Ovary (tissue), 9 donors: ENCODE data around the gene OSBPL8. TPM values are rescaled to one million over a fixed set of nuclear protein-coding genes. Genes with fewer than 3 reads are reported as not detected.

Experiments used
- DNase-seq, 5 donors: peaks; one replicate each; pipeline ENCODE4 v3.0.0-alpha.2; 2019 to 2020
- H3K27ac ChIP-seq, 2 donors: fragments of 200-600 bp; one replicate each; pipeline versions ENCODE4 v1.5.1 to v1.8.0; 2019 to 2022
- H3K27me3 ChIP-seq: fragments of 200-600 bp; one replicate; pipeline ENCODE4 v1.8.0; 2022
- H3K36me3 ChIP-seq: fragments of 200-600 bp; sonication (generic); one replicate; pipeline ENCODE4 v1.5.1; 2019
- H3K4me1 ChIP-seq: one replicate; pipeline ENCODE4 v1.8.1; 2013; ENCODE audit warnings: mild to moderate bottlenecking, moderate library complexity; ENCODE audit not compliant: insufficient read depth
- H3K4me3 ChIP-seq: fragments of 200-600 bp; sonication (generic); one replicate; pipeline ENCODE4 v1.5.1; 2017
- H3K9me3 ChIP-seq, 2 donors: fragments of 200-600 bp in 1 of 2; sonication (generic) in 1 of 2; one replicate each; pipeline versions ENCODE4 v1.5.1 to v1.8.1; 2013 to 2019; ENCODE audit warnings: mild to moderate bottlenecking in 1 of 2, moderate library complexity in 1 of 2
- CTCF ChIP-seq, 3 donors: fragments of 450-650 bp in 2 of 3; fragments of 200-600 bp in 1 of 3; IDR thresholded peaks; one replicate each; pipeline versions ENCODE4 v1.5.1 to v1.8.0; 2016 to 2022; ENCODE audit warnings: antibody characterized with exemption in 3 of 3, mild to moderate bottlenecking in 1 of 3
- EP300 ChIP-seq: sonication (generic); formaldehyde crosslinking; IDR thresholded peaks from one replicate; pipeline ENCODE4 v1.6.1; 2017; ENCODE audit warnings: antibody characterized with exemption
- POLR2A ChIP-seq: fragments of 450-650 bp; IDR thresholded peaks from one replicate; pipeline ENCODE4 v1.6.1; 2017; ENCODE audit warnings: antibody characterized with exemption, mild to moderate bottlenecking, moderate library complexity
- WGBS, 3 donors: extraction: QIAGEN DNeasy Blood & Tissue Kit in 1 of 3; methylation state at CpG; one replicate each; pipeline versions ENCODE4 v1.1.5 to v1.1.7; 2013 to 2017; 5-methylcytosine and 5-hydroxymethylcytosine counted together
- intact Hi-C, 4 donors: fragments of 100-400 bp; cut with DNase I; formaldehyde crosslinking; loops; one replicate each; pipeline versions ENCODE4 v1.11.0 to v1.15.1; 2022 to 2023
- polyA plus RNA-seq, 2 donors: library from polyadenylated mRNA; stranded (reverse); fragments of 200-250 nt in 1 of 2; fragments of 350-450 nt in 1 of 2; fragmentation: Illumina TruSeq in 1 of 2; extraction: RNeasy Lipid Tissue Mini Kit (QIAGEN cat#74804) in 1 of 2; gene quantifications; one replicate each; pipeline ENCODE4 v1.2.3, GENCODE V29; 2013 to 2014
- total RNA-seq, 7 donors: library from RNA; depleted of rRNA in 2 of 7; stranded (reverse); fragments of >200 nt in 2 of 7; fragmentation: NEBNext Ultra II Directional in 3 of 7; extraction: Animal tissue kit (Norgen Biotek cat#: 25700) in 3 of 7; gene quantifications; one replicate each; pipeline versions ENCODE4 v1.1.0 to v1.2.4, GENCODE V29; 2016 to 2023
- donor health status: DM: no; HTN: no; CAD: no; lungs with moderate emphysema.
- donor health status: DM: no; HTN: no; CAD: no.
- donor health status: Bipolar disorder and iron deficiency.
- donor health status: DM: yes; HTN: yes; CAD: no.
- donor health status: DM: no; HTN: no; CAD: no.
- donor health status: DM: yes; HTN: yes; CAD: no.

OSBPL8 gene
- total and polyA plus RNA-seq, 9 donors = 12.5 to 63.0 (median 56.9) TPM

GRCh38 chr12:76356071-76356470 lies 203.5 kb downstream of the OSBPL8 start:
- Histone ChIP-seq H3K27ac (no peak overlapping the region), H3K36me3 (no peaks in the 10 kb centered on the region), H3K9me3 (no peaks in the 10 kb centered on the region), H3K27me3 (no peaks in the 10 kb centered on the region), H3K4me3 (no peak overlapping the region), H3K4me1 (no peaks in the 10 kb centered on the region)
- TF ChIP-seq CTCF (IDR thresholded peaks at IDR 0.05) (no peak), POLR2A (no peak), EP300 (no peak)
- intact Hi-C loops = no loop called here
- no peak for DNase-seq
- WGBS, 3 donors = 58 to 74% (median 68%) methylated on average over 1 of the region's 1 CpG

DNA sequence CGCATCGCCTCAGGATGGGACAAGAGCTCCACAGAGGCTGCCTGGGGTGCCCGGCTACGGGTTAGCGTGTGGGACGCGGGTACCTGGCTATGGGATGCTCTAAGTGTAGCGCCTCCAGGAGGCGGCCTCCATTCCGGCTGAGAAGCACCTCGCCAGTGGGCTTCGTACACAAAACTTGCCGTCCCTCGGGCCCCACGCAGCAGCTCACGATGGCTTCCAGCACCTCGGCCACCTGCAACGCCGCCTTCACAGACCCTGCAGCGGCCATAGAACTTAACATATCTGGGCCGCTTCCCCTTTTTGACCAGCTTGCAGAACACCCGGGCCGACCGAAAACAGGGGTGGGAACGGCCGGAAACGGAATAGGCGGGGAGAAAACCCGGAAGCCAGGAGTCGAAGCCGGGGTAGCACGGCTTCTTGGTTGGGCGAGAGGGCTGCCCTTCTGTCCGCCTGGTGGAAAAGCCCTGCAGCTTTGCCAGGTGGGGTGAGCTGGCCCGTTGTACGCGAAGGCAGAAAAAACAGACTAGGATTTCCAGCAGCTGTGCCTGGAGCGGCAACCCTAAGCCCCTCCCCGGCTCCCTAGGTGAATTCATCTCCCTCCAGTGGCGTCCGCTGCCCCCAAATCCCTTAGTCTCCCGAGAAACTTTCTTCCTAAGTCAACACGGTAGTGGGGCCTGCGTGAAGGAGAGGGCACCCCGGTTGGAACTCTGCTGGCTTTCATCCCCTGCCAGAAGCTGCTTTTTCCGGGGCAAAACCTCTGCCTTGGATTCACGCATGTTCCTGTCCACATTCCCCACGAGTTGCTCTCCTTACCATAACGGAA lies 211.3 kb downstream of the OSBPL8 start, which contains the start of gene BBS10:
Gene BBS10 (minus strand): TSS at position 337 of the 823 bp plus-strand sequence. CDS start 57 bp downstream, at position 280.
- no peaks in the 10 kb centered on the region for H3K4me1 ChIP-seq
- DNase-seq = peak; percentile 87 to 92 (median 88)
- intact Hi-C loops = no loop called here
- H3K9me3 ChIP-seq = no peaks in the 10 kb centered on the region
- H3K27ac ChIP-seq = peak within 1 kb of the TSS; percentile 47 to 72
- 1% methylated on average over 49 of the region's 49 CpGs for WGBS, 3 donors
- peak within 1 kb of the TSS; percentile 70 for H3K4me3 ChIP-seq
- H3K36me3 ChIP-seq = no peaks in the 10 kb centered on the region
- TF ChIP-seq CTCF (IDR thresholded peaks at IDR 0.05) (peak in 2 of 3 donors; percentile 27 to 47), POLR2A (no peak)
- no peaks in the 10 kb centered on the region for H3K27me3 ChIP-seq

DNA sequence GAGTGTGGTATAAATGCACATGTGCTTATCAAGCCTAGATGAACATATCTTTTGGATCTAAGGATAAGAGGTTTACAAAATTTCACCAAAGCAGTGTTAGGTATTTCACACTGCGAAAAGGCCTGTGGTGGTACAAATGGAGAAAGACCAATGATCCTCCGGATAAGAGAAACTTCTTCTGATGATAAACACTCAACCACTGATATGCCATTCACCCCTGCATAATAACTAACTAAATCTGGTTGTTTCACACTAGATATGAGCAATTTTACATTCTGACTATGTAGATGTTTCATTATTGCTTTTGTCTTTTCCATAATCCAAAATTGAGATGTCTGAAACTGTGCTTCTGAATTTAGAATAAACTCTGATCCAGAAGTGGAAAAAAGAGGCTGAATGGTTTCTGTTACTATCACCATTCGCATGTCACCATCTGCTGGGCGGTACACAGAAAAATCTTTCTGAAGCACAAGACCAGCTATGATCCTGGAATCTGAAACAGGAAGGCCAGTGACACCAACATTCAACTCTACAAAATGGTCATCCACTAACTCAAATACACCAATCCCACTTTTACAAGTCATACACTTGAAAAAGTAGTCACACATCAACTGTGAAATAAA lies 212.7 kb downstream of the OSBPL8 start:
- Histone ChIP-seq H3K4me3 (no peak overlapping the region), H3K9me3 (no peaks in the 10 kb centered on the region), H3K36me3 (no peaks in the 10 kb centered on the region), H3K27ac (no peak overlapping the region), H3K27me3 (no peaks in the 10 kb centered on the region), H3K4me1 (no peaks in the 10 kb centered on the region)
- intact Hi-C loops = no loop called here
- TF ChIP-seq CTCF (IDR thresholded peaks at IDR 0.05) (no peak), EP300 (no peak), POLR2A (no peak)
- 59 to 76% (median 64%) methylated on average over 4 of the region's 4 CpGs for WGBS, 3 donors
- DNase-seq = no peak

DNA sequence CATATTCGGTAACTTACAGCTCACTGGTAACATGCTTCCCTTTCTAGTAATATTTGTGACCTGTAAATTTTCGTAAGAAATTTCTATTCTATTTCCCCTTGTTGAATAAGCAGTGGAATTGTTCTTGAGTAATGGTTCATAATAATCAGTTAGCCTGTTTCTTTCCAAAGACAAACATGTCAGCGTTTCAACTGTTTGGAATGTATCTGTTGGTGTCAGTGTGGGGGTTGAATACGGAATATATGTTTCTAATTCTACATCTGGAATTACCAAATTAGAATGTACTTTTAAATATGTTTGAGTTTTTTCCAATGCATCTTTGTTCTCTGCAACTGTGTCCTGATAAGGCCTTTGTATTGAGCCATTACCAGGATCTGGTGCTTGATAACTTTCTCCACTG lies 213.3 kb downstream of the OSBPL8 start:
- 84 to 92% (median 86%) methylated on average over 4 of the region's 4 CpGs for WGBS, 3 donors
- intact Hi-C loops = no loop called here
- no peak overlapping the region for H3K27ac ChIP-seq

More for the DNA sequence above, 213.3 kb downstream of the OSBPL8 start:
- Histone ChIP-seq H3K9me3 (no peaks in the 10 kb centered on the region), H3K4me1 (no peaks in the 10 kb centered on the region), H3K4me3 (no peak overlapping the region), H3K36me3 (no peaks in the 10 kb centered on the region), H3K27me3 (no peaks in the 10 kb centered on the region)
- TF ChIP-seq POLR2A (no peak), CTCF (IDR thresholded peaks at IDR 0.05) (no peak), EP300 (no peak)
- no peak for DNase-seq
